HuH-7 (cell line): ENCODE measurements around the gene ST7L.
A peak's percentile ranks its signal among the peaks of the same experiment; 100 is the strongest.

ENCODE experiments used
- DNase-seq: peaks from one replicate; pipeline ENCODE4 v3.0.0; 2011; ENCODE audit warnings: low spot score

The ST7L gene

DNA sequence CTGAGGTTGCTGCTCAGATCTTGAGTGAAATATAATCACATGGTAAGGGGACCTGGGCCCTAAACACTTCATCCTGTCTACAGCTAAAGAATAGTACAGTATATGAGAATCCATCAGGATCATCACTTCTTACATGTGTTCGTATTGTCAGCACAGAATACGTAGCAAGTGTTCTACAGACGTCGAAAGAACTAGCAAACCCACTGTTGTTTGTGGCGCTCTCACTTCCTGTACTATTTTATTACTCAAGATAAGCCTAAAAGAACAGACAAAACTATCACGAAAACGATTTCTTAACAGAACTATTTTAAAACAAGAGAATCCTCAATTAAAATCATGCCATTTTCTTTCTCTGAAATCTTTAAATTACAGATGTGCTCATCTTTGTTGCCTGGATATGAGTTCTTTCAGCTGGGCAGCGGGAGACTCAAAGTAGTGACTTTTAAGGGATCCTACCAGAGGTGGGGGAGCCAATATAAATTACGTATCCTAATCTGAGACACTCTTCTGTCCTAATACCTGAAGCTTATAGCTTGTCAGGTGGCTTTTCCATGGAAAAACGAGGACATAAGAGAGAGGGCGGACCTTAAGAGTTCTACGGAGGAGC lies 724 bp downstream of the ST7L start:
- DNase-seq, result no peak

DNA sequence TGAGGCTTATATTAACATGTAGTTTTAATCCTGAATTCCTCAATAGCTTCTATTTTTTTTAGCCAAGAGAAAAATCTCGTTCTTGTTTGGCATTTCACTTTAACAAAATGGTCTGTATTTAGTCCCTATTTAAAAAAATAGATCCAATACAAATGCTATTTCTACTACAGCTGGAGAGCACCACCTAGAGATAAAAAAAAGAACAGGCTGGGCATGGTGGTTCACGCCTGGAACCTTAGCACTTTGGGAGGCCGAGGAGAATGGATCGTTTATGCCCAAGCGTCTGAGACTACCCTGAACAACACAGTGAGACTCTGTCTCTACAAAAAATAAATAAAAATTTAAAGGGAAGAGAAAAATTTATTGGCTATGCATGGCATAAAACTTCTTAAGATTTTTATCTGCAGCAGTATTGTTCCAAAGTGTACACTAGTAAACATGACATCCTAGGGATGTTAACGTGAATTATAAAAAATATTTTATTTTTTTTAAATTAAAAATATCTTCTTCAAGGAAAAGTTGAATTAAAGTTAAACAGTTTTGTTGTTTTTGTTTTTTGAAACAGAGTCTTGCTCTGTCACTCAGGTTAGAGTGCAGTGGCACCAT lies 4.4 kb downstream of the ST7L start:
- no peak for DNase-seq

GRCh38 chr1:112605633-112606327 lies 13.2 kb downstream of the ST7L start:
- DNase-seq, result no peak

- no peak for DNase-seq
Measured at GRCh38 chr1:112603541-112603940, 15.4 kb downstream of the ST7L start.

GRCh38 chr1:112603012-112603411 lies 15.9 kb downstream of the ST7L start:
- no peak for DNase-seq

- no peak for DNase-seq
Measured at GRCh38 chr1:112599477-112599876, 19.5 kb downstream of the ST7L start.

DNA sequence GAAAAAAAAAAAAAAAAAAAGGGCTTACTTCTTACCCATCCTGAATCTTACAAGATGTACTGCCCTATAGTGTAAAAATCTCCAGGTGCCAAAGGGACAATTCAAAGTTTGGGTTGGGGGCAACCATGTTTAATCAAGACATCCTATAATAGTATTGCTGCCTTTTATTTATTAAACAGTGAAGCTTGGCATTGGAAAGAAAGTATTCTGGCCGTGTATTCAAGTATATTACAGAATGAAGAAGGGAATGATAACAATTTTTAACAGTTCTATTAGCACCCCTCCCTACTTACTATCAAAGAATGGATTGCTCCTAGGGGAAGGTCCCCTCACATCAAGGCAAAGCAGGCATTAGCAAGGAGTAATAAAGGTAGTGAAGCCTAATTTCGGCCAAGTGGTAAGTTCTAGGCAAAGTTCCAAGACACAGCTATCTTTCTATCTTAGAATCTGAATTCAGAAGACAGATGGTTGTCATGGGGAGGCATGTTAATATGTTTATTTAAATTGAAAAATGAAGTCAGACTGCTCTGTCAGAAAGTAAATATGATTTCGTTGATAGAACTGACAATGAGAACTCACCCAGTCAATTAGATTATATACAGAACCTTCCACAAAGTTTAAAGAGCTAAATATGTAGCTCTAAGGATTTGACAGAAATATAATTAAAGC lies 24.6 kb downstream of the ST7L start:
- no peak for DNase-seq

GRCh38 chr1:112589766-112590165 lies 29.2 kb downstream of the ST7L start:
- no peak for DNase-seq

DNA sequence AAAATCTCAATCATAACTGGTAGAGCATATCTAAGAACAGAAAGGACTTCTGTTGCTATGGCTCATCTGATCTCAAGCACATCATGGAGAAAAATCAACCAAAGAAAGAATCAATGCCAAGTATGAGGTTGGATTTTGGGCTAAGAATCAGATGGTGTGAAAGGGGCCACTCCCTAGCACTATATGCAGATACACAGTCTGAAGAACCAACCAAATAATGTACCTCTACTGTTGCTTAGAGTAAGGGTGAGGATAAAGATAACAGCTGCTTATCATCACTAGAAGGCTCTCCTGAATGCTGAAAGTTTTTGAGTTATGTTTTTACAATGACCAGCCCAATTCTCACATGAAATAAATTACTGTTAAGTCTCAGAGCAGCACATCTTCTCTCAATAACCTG lies 35.6 kb downstream of the ST7L start:
- DNase-seq, result no peak

DNA sequence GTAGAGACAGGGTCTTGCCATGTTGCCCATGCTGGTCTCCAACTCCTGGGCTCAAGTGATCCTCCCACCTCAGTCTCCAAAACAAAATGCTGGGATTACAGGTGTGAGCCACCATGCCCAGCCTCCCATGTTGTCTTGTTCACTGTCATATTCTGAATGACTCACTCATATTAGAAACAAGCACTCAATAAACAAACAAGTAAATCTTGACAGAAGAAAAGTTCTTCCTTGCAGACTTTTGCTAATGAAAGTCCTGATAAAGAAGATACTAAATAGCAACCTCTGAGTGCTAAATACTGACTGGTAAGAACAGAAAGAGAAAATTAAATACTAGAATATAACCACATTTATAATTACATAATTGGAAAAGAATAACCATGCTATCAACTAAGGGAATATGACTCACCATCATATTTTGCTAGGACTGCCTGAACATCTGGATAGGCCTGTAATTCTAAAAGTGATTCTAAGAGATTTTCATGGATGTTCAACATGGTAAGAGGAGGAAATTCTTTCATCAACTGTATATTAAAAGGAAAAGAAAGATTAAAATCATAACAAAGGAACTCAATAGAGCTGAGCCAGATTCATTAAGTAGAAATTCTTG lies 37.3 kb downstream of the ST7L start:
- DNase-seq, result no peak

GRCh38 chr1:112579801-112580510 lies 39.0 kb downstream of the ST7L start:
- no peak for DNase-seq

DNA sequence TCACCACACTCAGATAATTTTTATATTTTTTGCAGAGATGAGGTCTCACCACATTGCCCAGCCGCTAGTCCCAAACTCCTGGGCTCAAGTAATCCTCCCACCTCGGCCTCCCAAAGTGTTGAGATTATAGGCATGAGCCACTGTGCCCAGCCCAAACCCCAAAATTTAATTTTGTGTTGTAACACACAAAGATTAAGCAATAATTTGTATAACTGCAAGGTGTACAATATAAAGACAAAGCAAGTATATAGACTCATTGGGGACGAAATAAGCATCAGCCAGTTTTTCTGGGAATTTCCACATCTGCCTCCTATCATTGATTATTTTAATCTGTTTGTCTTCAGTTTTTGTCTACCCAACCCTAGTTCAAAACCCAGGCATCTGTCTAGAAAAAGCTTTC lies 42.7 kb downstream of the ST7L start:
- no peak for DNase-seq

DNA sequence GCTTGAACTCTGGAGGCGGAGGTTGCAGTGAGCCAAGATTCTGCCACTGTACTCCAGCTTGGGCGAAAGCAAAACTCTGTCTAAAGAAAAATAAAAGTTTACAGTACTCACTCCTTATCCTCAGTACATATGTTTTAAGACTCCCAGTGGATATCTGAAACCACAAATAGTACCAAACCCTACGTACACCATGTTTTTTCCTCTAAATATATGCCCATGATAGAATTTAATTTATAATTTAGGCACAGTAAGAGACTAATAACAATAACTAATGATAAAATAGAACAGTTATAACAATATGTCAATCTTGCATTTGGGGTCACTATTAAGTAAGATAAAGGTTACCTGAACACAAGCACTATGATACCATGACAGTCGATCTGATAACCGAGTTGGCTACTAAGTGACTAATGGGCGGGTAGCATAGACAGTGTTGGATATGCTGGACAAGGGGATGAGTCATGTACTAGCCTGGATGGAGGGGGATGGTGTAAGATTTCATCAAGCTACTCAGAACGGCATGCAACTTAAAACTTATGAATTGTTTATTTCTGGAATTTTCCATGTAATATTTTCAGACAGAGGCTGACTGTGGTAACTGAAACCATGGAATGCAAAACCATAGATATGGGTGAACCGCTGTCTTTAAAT lies 43.7 kb downstream of the ST7L start:
- DNase-seq, result no peak

- DNase-seq, result no peak
Measured at GRCh38 chr1:112565800-112566199, 53.1 kb downstream of the ST7L start.

DNA sequence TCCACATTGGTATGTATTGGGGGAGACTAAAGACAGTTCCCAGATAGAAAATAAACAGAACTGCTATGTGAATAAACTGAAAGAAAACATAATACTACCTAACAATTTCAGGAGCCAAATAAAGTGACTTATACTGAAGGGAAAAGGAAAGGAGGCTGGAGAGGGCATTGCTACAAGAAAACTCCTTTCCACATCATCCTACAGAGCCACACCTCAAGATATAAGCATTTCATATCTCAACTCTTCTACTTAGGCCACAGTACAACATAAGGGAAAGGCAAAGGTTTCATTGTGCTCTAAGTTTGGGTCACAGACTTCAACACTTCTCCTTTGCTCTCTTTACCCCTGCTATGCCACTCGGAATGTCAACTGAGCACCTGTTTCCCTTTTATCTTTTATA lies 54.9 kb downstream of the ST7L start:
- no peak for DNase-seq

DNA sequence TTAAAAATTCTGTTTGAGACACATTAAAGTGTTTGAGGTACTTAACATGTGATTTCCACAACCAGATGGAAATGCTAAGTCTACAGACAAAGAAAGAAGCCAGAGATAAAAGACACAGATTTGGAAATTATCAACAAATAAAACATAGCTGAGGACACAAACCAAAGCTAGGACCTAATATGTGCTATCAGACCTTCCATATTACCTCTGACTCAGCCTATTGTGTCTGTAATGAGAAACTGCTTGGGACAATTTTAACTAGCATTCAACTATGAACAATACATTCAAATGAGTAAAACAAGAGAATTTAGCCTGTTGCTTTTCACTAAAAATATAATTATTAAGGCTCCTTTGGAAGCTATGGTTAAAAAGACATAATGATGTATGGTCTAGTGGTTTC lies 55.6 kb downstream of the ST7L start:
- no peak for DNase-seq

DNA sequence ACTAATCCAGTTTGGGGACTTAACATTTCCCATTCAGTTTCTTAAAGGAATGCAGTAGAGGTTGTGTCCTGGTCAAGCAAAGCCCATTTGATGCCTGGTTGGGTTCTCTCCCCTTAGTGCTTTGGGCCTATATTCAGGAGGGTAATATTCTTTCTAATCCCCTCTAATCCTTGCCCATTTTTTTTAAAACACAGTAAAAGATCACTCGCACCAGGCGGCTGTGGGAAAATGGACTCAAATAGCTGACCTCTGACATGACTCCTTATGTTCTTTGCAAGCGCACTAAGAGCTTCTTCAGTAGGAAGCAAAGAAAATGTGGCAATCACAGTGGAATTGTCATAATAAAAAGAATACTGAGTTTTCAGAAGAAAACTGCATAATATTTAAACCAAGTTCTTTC lies 60.3 kb downstream of the ST7L start:
- DNase-seq, result no peak

DNA sequence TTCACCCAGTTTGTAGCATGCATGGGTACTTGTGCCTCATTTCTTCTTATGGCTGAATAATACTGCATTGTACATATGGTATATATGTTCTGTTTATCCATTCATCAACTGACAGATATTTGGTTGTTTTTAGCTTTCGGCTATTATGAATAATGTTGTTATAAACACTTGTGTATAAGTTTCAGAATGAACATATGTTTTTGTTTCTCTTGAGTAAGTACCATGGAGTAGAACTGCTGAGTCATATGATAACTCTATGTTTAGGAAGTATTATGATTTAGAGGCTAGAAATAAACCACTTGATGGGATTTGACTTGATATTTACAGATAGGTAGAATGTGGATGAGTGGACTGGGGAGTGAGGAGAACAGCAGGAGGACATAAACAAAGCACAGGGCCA lies 61.6 kb downstream of the ST7L start:
- no peak for DNase-seq

DNA sequence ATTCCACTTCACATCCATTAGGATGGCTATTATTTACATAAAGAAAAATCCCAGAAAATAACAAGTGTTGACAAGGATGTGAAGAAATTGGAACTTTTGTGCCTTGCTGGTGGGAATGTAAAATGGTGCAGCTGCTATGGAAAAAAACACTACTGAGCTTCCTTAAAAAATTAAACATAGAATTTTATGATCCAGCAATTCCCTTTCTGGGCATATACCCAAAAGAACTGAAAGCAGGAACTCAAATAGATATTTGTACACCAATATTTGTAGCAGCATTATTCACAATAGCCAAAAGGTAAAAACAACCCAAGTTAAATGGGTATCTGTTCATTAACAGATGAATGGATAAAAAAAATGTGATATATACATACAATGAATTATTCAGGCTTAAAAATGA lies 64.5 kb downstream of the ST7L start:
- DNase-seq, result no peak

- no peak for DNase-seq
Measured at GRCh38 chr1:112549590-112549989, 69.4 kb downstream of the ST7L start.

DNA sequence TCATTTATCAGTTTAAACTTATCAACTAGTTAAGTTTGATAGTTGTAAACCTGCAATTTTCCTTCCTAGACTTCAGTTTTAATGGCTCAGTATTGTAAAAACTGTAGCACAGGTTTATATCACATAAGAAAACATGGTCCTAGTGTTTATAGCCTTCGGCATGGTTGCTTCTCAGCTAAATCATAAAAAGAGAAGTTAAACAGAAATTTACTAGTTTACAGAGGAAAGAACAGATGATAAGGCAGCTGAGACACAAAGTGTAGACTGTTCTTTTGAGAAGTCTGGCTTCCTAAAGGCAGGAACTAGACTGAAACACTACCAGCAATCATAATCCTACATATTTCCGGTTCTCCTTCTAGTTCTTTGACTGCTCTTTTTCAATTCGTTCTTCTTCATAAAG lies 70.4 kb downstream of the ST7L start:
- peak; percentile 2 for DNase-seq

GRCh38 chr1:112546076-112546475 lies 72.9 kb downstream of the ST7L start:
- no peak for DNase-seq
